Psoas muscle (tissue), 8 donors: Measurements from ENCODE around the gene DNAAF5. TPM values are rescaled to one million over a fixed set of nuclear protein-coding genes. Genes with fewer than 3 reads are reported as not detected.

Experiments used
- ATAC-seq, 4 donors: fragments of 200-7000 bp; cut with Tn5 transposase; one replicate each; pipeline ENCODE4 v1.9.1; 2020; ENCODE audit warnings: moderate library complexity in 3 of 4, mild to moderate bottlenecking in 2 of 4
- DNase-seq, 2 donors: peaks; one replicate each; pipeline ENCODE4 v3.0.0-alpha.2; 2020
- H3K27ac ChIP-seq: fragments of 200-600 bp; one replicate; pipeline ENCODE4 v1.8.0; 2022
- H3K27me3 ChIP-seq, 3 donors: fragments of 200-600 bp in 1 of 3; one replicate each; pipeline versions ENCODE4 v1.6.1 to v1.8.0; 2013 to 2022; ENCODE audit warnings: low read length in 2 of 3, mild to moderate bottlenecking in 2 of 3, moderate library complexity in 1 of 3; ENCODE audit not compliant: insufficient read depth in 3 of 3
- H3K36me3 ChIP-seq, 2 donors: fragments of 200-600 bp in 1 of 2; one replicate each; pipeline versions ENCODE4 v1.6.1 to v1.8.0; 2013 to 2022; ENCODE audit warnings: low read depth in 1 of 2, mild to moderate bottlenecking in 1 of 2, moderate library complexity in 1 of 2; ENCODE audit not compliant: insufficient read depth in 1 of 2
- H3K4me1 ChIP-seq: fragments of 200-600 bp; one replicate; pipeline ENCODE4 v1.8.0; 2022
- H3K4me3 ChIP-seq: fragments of 200-600 bp; one replicate; pipeline ENCODE4 v1.8.0; 2022; ENCODE audit warnings: mild to moderate bottlenecking
- H3K9me3 ChIP-seq: fragments of 200-600 bp; one replicate; pipeline ENCODE4 v1.8.0; 2022
- WGBS, 3 donors: extraction: QIAGEN DNeasy Blood & Tissue Kit; methylation state at CpG; one replicate each; pipeline versions ENCODE4 v1.1.6 to v1.1.7; 2013; 5-methylcytosine and 5-hydroxymethylcytosine counted together
- intact Hi-C, 2 donors: fragments of 100-400 bp; cut with DNase I; formaldehyde crosslinking; loops; one replicate each; pipeline versions ENCODE4 v1.11.0 to v1.14.2; 2022
- polyA plus RNA-seq, 3 donors: library from polyadenylated mRNA; stranded (reverse); fragments of 200-250 nt; gene quantifications; one replicate each; pipeline ENCODE4 v1.2.3, GENCODE V29; 2013
- total RNA-seq, 4 donors: library from RNA; stranded (reverse); fragmentation: NEBNext Ultra II Directional in 2 of 4; extraction: Animal tissue kit (Norgen Biotek cat#: 25700) in 2 of 4; gene quantifications; one replicate each; pipeline versions ENCODE4 v1.2.1 to v1.2.4, GENCODE V29; 2021 to 2023
- TF ChIP-seq, protein P1 (sequence below): fragments of 200-600 bp; IDR thresholded peaks from one replicate; pipeline ENCODE4 v1.8.0; 2022; ENCODE audit warnings: antibody characterized with exemption
- donor health status: healthy with polysubstance abuse.
- donor health status: DM: no; HTN: no; CAD: no; lungs with moderate emphysema.
- donor health status: Bipolar disorder and iron deficiency.
- donor health status: healthy.
- donor health status: DM: yes; HTN: yes; CAD: no.
- donor health status: DM: no; HTN: no; CAD: no.
- donor health status: DM: no; HTN: no; CAD: no.
- donor health status: DM: yes; HTN: yes; CAD: no.

Gene DNAAF5
- total and polyA plus RNA-seq, 7 donors = 9.3 to 26.7 (median 17.8) TPM

GRCh38 chr7:696812-697551, 29.5 kb upstream of the DNAAF5 start:
- WGBS, 3 donors = 67 to 78% (median 74%) methylated on average over 29 of the region's 29 CpGs
- DNase-seq = no peak
- Histone ChIP-seq H3K36me3 (no peaks in the 10 kb centered on the region), H3K4me3 (no peak overlapping the region), H3K9me3 (no peaks in the 10 kb centered on the region), H3K27ac (no peak overlapping the region), H3K4me1 (no peaks in the 10 kb centered on the region), H3K27me3 (no peaks in the 10 kb centered on the region)
- intact Hi-C loops = no loop called here
- ATAC-seq = no peak
- TF ChIP-seq, protein P1, sequence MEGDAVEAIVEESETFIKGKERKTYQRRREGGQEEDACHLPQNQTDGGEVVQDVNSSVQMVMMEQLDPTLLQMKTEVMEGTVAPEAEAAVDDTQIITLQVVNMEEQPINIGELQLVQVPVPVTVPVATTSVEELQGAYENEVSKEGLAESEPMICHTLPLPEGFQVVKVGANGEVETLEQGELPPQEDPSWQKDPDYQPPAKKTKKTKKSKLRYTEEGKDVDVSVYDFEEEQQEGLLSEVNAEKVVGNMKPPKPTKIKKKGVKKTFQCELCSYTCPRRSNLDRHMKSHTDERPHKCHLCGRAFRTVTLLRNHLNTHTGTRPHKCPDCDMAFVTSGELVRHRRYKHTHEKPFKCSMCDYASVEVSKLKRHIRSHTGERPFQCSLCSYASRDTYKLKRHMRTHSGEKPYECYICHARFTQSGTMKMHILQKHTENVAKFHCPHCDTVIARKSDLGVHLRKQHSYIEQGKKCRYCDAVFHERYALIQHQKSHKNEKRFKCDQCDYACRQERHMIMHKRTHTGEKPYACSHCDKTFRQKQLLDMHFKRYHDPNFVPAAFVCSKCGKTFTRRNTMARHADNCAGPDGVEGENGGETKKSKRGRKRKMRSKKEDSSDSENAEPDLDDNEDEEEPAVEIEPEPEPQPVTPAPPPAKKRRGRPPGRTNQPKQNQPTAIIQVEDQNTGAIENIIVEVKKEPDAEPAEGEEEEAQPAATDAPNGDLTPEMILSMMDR = no peak

DNA sequence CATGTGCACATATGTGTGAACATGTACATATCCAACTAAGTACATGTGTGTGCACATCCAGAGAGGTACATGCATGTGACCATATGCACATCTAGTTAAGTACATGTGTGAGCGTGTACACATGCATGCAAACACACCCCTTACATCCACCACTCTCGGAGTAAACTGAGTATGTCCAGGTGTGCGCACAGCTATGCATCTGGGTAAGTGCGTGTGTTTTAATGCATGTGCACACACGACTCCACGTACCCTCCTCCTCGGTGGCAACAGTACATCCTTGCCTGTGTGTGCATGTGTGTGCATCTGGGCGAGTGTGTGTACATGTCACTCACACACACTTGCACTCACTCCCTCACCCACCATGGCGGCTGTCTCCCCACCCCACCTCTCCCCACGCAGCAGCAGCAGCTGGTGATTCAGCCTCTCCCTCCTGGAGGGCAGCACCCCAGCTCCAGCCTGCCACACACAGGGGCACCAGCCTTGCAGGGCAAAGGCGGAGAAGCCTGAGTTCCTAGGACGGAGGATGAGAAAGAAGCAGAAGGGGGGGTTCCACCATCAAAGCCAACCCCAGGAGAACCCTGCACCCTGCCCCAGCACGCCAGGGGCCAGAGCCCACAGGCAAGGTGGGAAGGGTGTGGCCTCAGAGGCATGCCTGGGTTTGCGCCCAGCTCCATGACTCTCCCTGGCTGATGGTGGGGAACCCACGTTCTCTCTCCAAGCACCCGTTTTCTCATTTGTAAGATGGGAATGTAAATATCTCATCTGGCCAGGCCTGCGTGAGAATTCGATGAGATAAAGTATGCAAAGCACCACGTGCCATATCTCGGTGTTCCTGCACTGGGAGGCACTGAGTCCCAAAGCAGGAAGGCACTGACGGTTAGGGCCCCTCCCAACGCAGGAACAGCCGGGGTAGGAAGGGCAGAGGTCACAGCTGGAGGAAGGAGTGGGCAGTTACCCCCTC, 27.7 kb upstream of the DNAAF5 start:
- Histone ChIP-seq H3K9me3 (peaks cover 12% of the 10 kb centered on the region), H3K27me3 (no peaks in the 10 kb centered on the region), H3K4me3 (no peak overlapping the region), H3K4me1 (no peaks in the 10 kb centered on the region), H3K36me3 (no peaks in the 10 kb centered on the region), H3K27ac (no peak overlapping the region)
- TF ChIP-seq, protein P1 = no peak
- WGBS, 3 donors = 79 to 81% (median 80%) methylated on average over 22 to 23 of the region's 23 CpGs
- no peak for ATAC-seq
- intact Hi-C loops = no loop called here
- DNase-seq = peak in 1 of 2 donors; percentile 28

DNA sequence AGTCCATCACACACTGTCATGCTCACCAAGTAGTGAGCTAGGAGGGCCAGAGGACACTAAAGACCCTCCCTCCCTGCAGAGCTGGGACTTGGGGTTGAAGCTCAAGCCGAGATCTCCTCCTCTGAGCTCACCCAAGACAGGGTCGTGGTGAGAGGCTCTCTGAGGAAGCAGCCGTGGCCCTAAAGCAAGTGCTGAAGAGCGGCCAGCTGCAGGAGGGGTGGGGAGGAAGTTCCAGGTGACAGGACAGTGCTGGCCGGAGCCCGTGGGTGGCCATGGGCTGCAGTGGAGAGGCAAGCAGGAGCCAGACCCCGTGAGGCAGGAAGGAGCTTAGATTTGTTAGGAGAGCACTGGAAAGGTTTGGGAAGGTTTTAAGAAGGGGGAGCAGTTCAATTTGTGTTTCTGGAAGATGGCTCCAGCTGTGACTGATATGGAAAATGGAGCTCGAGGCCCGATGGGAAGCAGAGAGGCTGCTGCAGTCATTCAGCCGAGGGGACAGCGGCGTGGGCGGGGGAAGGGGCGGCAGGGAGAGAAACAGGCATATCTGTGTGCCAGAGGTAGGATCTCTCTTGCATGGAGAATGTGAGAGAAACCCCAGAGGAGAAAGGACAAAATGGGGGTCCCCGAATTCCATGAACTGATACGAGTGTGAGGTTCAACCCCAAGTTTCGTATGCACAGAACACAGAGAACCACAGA, 26.9 kb upstream of the DNAAF5 start:
- ATAC-seq (no peak), DNase-seq (peak in 1 of 2 donors; percentile 12)
- intact Hi-C loops = no loop called here
- Histone ChIP-seq H3K36me3 (no peaks in the 10 kb centered on the region), H3K4me1 (no peaks in the 10 kb centered on the region), H3K27ac (no peak overlapping the region), H3K9me3 (peaks cover 12% of the 10 kb centered on the region), H3K4me3 (no peak overlapping the region), H3K27me3 (no peaks in the 10 kb centered on the region)
- WGBS, 3 donors = 71 to 74% (median 72%) methylated on average over 17 of the region's 17 CpGs
- TF ChIP-seq, protein P1 = no peak

- intact Hi-C loops = no loop called here
- TF ChIP-seq, protein P1 = no peak
- WGBS, 3 donors = 95 to 99% (median 96%) methylated on average over 4 of the region's 4 CpGs
Observed at GRCh38 chr7:701086-701671, 25.3 kb upstream of the DNAAF5 start.

More at GRCh38 chr7:701086-701671, 25.3 kb upstream of the DNAAF5 start:
- Histone ChIP-seq H3K36me3 (no peaks in the 10 kb centered on the region), H3K9me3 (peaks cover 12% of the 10 kb centered on the region), H3K4me3 (no peak overlapping the region), H3K27ac (no peak overlapping the region), H3K4me1 (no peaks in the 10 kb centered on the region), H3K27me3 (no peaks in the 10 kb centered on the region)
- DNase-seq (no peak), ATAC-seq (no peak)
